Measurements from ENCODE around the gene SDK2.

Gene SDK2

DNA sequence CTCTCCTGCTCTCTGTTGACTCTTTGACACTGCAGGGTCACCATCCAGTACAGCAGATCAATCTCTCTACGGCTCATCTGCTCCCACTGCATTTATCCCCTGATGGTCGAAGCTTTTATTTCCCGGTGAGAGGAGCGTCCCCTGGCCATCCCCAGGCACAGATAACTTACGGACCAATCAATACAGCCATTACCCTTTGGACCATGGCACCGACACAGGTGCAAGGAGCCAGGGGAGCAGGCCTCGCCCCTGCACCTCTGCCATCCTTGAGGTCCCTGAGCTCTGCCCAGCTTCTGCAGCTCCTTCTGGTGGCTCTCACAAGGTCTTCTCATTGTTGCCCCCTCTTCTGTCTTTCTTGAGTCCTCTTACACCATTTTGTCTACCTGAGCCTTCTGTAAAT is 115.6 kb downstream of the SDK2 start:
- DNase-seq, result no peak

DNA sequence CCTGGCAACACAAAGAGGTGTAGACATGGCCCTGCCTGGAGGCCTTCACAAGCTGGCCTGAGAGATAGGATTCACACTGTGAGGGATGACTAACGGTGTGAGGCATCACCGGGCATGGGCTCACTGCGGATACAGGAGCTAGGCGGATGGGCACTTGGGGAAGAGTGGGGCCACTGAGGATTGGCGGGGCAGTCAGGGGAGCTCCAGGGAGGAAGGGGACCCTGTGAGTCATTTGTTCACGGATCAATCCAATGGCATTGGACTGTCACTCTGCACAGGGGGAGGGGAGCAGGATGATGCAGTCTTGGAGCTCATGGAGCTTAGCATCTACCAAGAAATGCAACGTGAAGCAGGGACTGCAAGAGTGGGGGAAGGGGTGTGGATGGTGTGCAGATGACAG is 117.3 kb downstream of the SDK2 start:
- no peak for DNase-seq

DNA sequence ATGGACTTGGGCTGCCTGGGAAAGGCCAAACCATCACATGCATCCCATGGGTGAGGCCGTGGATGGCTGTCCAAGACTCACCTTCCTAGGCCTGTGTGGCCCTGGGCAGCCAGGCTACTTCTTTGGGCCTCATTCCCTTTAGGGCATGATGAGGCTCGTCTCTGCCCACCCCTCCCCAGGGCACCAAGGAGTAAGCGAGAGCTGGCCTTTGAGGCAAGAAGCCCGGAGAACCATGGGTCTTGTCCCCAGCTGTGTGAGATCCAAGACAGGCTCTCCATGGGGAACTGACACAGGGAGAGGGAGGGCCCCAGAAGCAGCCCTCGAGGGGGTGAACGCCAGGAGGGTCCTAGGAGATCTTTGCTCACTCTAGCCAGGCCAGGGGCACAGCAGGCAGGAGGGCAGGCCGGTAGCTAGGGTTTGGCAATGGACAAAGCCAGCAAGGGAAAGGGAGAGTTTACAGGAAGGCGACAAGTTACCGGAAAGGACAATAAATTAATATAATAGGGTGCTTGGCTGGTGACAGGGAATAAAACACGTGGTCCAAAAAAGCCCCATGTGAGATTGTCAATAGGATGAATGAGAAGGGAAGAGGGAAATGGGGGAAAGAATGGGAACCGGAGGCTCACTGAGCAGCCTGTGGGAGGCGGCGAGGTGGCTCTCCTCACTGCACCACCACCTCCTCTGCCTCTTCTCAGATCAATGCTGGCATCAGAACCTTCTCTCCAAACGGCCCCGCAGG is 119.1 kb downstream of the SDK2 start:
- DNase-seq, result no peak

DNA sequence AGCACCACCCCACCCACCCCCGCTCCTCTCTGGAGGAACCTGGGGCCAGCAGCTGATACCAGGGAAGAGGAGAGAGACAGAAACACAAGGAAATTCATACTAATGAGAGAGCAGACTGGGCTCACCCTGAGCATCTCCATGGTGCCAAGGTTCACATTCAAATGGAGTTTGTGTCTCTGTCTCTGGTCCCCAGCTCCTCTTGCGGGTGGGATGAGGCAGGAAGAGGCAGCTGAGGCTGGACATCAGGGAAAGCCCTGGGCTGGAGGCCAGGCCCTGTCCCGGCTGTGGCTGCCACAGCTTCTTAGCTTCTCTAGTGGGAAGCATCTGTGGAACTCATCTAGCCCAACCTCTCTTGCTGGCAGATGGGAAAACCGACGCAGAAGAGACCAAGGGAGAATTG is 121.5 kb downstream of the SDK2 start:
- DNase-seq, result no peak

DNA sequence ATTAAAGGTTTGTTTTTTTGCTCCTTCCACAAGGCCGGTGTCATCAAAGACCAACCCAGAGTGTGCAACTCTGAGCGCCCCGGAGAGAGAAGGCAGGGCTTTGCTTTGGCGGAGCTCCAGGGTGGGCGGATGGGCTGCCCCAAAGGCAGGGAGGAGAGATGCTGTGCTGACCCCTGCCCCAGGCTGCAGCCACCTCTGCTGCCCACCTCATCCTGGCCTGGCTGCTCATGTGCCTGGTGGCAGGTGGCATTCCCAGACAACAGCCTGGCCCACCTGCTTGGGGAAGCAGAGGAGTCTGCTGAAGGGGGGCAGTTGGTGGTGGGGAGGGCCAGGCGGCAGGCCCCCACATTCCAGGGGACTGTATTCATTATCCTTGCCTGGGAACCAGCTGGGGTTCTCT is 122.1 kb downstream of the SDK2 start:
- no peak for DNase-seq

DNA sequence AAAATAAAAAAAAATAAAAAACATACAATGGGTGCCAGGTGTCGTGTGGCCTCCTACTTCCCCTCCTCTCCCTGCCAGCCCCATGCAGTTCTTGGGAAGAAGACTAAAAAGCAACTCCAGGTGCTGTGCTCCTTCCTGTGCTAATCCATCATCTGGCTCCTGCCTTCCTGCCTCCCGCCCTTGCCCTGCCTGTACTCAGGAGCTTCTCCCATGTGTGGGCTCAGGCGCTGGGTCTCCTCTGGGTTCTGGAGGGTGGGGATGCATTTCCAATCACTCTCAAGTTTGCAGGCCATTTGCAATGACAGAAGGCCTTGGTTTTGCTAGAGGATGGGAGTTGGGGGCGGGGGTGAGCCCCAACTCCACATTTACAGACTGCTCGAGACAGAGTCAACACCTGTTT is 122.9 kb downstream of the SDK2 start:
- no peak for DNase-seq

DNA sequence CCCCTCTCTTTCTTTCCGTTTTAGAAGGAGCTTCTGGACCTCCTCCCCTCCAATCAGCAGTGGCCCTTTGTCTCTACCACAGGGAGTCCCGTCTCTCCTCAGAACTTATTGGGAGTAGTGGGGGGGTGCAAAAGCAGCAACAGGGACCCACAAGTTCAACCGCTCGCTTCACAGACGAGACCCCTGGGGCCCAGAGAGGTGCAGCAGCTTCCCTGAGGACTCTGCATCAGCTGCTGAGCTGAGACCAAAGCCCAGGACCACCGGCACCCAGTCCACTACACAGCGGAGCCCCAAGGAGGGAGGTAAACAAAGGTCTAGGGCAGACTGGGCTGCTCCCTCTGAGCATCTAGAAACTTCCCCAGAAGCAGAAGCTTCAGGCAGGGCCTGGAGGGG is 123.9 kb downstream of the SDK2 start:
- DNase-seq, result no peak

DNA sequence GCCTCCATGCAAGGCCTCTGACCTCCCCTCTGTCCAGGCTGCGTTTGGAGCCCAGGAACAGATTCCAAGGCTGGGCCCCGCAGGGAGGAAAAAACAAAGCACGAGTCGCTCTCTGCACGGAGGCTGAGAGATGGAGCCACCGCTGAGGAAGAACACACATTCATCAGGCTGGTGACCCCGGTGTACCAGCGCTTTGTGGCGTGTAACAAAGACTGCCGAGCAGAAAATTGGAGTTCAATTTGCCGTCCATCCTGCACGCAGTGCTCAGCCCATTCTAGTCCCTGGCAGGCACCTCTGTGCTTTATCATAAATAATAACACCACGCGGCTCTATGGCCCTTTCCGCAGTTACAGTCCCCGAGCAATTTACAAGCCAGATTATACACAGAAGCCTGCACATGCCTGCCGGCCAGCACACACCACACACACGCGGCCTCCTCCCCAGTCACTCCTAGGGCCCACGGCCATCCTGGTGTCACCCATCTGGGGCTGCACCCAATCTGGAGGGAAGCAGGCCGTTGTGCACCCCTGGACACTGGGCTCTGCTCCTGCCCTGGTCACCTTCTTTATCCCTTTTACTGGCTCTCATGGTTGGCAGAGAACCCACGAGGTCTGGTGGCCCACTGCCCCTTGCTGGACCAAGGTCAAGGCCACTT is 124.4 kb downstream of the SDK2 start:
- DNase-seq, result no peak

DNA sequence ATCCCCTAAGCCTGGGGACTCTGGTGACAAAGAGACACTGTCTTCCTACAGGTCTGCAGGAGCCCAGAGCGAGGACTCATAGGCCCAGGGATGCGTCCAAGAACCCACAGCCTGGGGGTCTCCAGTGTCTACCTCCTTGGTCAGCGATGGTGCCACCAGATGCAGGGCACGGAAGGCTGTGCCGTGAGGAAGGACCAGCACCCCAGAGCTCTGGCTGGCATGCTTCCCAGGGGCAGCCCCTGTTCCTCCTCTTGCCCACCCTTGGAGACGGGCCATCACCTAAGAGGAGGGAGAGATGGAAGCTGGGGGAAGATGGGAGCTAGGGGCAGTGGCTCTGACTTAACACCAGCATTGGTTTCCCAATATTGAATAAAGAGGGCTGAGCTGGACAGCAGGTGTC is 125.2 kb downstream of the SDK2 start:
- DNase-seq, result no peak

DNA sequence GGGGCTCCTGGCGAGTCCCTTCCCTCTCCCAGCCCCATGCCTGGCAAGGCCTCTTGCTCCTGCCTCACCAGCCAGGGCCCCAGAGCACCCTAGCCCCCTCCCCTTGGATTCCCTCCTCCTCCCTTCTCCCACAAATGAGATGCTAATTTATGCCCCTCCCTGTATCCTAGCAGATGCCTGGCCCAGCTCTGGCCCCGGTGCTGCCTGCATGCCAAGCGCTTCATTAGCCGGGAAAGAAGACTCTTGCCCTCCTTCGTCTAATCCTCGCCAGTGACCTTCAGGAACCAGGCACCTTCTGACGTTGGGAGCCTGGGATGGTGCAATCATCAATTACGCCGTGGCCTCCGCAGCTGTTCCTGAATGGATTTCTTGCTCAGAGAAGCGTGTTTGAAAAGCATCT is 127.8 kb downstream of the SDK2 start:
- DNase-seq, result no peak

DNA sequence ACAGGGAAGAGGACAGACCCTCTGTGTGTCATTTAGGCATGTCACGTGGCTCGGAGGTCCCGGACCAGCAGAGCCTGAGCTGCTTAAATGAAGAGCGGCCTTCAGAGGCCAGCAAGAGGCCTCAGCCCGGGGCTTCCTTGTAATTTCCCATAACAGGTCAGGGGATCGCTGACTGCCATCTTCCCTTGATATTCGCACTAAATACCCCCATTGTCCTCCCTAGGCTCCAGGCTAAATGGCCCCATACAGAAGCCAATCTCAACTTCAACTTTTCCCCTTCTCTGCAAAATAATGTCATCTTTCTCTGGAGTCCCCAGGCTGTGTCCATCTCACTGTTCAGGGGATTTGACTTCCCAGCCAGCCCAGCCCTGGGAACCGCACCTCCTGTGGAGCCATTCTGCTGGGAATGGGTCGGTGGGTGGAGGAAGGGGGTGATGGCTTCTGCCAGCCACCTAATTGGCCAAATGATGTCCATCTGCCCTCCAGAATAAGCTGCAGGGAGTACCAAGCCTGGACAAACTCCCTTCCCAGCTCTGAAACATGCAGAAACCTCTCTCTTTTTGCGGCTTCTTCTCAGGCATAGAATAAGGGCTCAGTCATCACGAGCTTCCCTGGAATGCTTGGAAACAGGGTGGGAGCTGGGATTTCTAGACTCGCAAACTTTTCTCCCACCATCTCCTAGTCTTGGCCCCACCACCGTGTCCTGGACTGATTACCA is 129.9 kb downstream of the SDK2 start:
- no peak for DNase-seq

DNA sequence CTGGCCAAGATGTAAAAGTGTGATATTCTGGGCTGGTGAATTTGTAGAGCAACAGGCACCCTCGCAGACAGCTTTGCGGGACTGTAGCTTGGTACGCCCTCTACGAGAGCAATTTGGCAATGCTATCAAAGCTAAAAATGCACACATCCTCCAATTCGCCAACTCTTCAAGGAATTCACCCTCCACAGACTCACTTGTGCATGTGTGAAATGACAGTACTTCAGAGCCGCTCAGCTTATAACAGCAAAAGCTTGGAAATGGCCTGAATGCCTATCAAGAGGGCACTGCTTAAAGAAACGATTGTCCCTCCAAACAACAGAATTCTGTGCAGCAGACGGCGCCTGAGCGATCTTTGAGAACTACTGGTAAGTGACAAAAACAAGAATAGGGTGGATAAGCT is 130.8 kb downstream of the SDK2 start:
- no peak for DNase-seq

DNA sequence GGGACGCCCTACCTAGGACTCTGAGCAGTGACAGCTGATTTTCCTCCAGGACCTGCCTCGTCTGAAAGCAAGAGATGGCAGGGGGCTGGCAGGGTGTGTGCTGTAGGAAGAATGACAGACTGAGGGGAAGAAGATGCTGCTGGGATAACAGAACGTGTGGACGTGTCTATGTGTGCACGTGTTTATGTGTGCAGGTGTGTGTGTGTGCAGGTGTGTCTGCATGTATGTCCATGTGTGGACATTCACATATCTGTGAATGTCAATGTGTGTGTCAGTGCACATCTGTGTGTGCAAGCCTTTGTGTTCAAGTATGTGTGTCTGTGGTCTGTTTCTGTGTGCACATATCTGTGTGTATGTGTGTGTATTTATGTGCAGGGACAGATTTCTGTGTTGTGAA is 132.5 kb downstream of the SDK2 start:
- DNase-seq, result no peak

DNA sequence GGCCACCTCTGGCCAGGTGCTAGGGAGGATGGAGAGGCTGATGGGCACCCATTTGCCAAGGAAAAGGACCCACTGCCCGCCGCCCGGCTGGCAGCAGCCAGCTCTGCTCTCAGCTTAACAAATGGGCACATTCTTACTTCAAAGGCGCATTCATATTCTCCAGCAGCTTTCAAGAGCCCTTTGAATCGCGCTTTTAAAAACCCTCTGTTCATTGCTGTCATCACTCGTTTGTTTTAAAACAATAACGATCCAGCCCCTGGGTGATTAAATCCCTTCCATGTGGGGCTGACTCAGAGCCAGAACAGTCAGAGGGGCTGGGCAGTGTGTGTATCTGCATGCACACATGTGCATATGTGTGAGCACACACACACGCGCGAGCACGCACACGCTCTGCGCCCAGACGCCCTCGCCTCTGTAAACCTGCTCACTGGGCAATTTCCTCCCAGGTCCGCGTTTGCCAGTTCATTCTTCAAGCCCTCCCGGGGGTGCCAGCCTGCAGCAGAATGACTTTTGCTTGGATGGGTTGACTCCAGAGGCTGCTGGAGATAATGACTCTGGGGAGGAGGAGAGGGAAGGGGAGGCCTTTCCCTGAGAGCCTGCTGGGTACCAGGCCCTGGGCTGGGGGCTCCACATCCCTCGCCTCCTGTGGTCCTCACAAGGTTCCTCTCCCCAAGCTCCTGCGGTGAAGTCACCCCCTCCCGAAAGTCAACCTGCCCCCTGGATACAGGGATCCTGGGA is 133.1 kb downstream of the SDK2 start:
- DNase-seq, result peak; percentile 34

DNA sequence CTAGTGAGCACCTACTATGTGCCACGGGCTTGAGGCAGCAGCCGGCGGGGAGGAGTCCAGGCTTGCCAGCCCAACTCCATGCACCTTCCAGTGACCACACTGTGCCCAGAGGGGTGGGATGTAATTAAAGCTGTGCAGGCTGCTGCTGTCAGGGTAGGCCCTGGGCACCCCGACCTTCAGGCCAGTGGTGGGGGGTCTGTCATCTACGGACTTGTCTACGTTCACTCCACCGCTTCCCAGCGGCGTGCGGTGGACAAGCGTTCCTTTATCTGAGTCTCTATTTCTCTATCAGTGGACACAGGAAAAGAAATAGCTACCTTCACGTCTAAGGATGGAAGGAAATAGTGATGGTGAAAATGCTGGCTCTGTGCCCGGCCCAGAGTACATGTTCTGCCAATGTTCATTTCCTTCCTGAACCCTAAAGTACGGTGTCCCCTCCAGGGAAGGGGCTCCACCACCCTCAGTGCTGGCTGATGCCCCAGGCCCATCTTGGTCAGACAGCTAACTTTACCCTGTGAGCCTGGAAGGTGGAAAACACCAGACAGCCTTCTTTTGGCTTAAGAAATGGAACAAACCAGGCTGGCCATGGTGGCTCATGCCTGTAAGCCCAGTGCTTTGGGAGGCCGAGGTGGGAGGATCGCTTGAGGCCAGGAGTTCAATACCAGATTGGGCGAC is 135.2 kb downstream of the SDK2 start:
- DNase-seq, result no peak

DNA sequence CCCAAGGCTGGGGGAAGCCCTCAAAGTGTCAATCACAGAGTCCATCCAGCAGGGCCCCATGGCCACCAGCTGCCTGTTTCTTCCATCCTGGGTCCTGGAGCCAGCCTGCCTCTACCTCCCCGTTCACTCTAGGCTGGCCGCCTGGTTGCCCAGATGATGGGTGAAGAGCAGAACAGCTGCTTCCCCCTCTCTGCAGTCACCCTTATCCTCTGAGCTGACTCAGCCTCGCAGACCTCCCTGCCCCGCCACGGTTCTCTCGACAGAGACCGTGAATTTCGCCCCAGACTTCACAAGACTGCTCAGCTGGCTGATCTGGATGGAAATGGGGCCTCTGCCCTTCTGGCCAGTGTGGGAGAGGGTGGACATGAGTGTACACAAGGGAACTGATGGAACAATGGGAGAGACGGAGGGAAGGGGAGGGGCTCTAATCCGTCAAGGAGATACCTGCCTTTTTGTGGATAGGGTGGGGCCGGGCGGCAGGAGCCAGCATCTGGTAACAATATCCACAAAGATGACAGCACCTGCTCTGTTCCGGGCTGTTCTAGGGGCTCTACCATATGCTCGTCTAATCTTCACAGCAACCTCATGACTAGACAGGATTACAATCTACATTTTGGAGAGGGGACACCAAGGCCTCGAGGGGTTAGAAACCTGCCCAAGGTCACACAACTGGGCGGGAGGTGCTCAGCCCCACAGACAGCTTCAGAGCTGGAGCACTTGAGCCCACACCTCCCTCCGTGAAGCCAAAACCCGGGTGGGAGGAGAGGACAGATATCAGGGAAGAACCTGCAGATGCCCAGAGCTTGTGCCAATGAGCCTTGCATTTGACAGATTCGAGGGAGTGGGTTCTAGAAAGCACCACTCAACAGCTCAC is 136.0 kb downstream of the SDK2 start:
- peak; percentile 46 for DNase-seq

DNA sequence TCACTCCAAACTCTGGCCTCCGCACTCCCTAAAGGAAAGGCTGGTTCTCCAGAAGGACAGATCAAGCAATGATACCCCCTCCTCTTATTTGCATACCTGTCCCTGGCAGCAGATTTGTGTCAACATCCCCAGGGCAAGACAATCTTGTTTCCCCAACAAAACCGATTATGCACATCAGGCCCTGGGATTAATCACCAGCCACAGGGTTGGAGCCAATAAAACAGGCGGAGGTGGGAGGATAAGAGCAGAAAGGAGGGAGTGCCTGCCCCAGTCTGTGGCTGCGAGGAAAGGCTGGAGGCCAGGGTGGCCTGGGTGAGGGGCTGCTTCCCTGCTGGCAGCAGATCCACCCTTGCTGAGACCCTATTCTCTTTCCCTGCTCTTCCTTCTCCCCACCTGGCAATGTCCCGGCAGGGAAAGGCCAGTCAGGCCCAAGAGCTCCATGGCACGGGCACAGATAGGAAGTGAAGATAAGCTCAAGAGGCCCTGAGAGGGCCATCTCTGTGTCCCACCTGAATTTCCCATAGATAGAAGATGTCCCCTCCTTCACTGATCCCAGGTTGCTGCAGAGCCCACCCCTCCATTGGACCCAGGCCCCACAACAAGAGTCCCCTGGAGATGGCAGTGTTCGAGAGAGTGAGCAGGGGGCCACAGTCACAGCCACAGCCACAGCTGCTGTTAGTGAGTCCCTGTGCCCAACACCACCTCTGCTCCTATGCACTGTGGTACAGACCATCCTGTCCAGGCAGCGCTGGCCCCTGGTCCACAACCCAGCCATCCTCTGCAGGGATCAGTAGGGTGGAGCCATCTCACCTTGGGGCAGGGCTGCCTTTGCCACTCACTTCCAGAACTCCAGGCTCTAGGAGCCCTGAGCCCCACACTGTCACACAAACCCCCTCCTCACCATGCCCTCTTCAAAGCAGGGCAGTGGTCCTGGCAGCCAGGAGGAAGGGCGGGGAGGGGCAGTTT is 137.5 kb downstream of the SDK2 start:
- peak; percentile 30 for DNase-seq

DNA sequence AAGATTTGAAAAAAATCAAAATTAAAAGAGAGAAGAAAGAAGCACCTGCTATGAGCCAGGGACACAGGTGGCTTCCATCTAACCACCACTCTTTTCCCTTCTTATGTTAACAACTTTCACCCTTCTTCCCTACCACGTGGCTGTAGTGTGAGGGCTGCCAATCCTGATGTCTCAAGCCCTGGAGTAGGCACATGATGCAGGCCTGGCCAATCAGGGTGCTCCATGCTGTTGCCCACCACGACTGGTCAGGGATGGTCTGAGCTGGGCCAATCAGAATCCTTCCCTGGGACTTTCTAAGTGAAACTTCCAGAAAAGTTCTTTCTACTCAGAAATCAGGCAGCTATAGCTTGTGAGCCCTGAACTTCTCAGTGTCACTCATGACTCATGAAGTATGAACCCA is 140.7 kb downstream of the SDK2 start:
- no peak for DNase-seq

DNA sequence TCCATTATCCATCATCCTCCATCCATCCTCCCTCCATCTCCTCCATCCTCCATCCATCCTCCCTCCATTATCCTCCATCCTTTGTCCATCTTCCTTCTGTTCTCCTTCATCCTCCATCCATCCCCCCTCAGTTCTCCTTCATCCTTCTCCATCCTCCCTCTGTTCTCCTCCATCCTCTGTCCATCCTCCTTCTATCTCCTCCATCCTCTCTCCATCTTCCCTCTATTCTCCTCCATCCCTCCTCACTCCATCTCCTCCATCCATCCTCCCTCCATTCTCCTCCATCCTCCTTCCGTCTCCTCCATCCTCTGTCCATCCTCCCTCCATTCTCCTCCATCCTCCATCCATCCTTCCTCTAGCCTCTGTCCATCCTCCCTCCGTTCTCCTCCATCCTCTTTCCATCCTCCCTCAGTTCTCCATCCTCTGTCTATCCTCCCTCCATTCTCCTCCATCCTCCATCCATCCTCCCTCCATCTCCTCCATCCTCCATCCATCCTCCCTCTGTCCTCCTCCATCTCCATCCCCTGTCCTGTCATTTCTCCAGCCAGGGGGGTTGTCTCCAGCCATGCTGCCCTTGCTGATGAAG is 143.7 kb downstream of the SDK2 start:
- DNase-seq, result no peak

DNA sequence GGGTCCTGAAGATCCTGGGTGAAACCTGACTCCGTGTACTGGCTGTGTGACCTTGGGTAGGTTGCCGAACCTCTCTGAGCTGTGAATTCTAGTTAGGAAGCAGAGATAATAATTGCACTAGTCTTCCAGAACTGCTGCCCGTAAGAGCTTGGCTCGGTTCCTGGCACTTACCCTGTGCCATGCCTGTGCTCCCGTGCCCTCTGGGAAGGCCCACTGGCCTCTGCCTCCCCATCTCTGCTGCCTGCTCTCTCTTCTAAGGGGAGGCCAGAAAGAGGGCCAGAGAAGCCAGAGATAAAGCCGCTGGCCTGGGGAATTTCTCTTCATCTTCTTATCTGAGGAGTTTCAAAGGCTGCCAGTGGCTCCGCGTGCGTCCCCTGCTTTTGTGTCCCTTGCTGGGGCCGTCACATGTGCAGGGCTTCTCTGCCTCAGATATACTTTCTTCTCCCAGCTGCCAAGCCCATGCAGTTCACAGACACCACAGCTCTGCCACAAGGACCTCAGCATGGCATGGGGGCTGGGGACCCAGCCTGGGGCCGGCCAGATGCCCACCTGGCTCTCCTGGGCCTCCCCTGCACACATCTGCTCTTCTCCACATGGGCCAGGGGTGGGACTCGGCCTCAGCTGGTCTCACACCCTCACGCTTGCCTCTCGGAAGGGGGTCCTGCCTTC is 145.2 kb downstream of the SDK2 start:
- DNase-seq, result no peak

Measured in NCI-H510A (cell line).